PFSK-1 (cell line): ENCODE measurements around the gene ULBP3.

Experiments used
- FOXP2 ChIP-seq: optimal IDR thresholded peaks from 2 replicates; pipeline ENCODE3; 2011; ENCODE audit warnings: borderline replicate concordance, control low read depth, inconsistent platforms; ENCODE audit not compliant: insufficient read depth; ENCODE audit errors: extremely low read length, extremely low read depth
- POLR2AphosphoS5 ChIP-seq: IDR thresholded peaks from 2 replicates; pipeline ENCODE4 v1.6.1; 2012; ENCODE audit warnings: low read depth, mild to moderate bottlenecking, control low read depth, low read length, moderate library complexity
- SIN3A ChIP-seq: IDR thresholded peaks from 2 replicates; pipeline ENCODE4 v1.6.1; 2012; ENCODE audit warnings: mild to moderate bottlenecking, low read length, moderate library complexity, borderline replicate concordance; ENCODE audit not compliant: insufficient read depth
- TAF1 ChIP-seq: IDR thresholded peaks from 2 replicates; pipeline ENCODE4 v1.6.1; 2012; ENCODE audit warnings: low read length, control low read depth, borderline replicate concordance; ENCODE audit not compliant: insufficient read depth
- TF ChIP-seq, protein P1 (sequence below), 2 experiments: IDR thresholded peaks; 2 replicates each; pipeline versions ENCODE4 v1.6.1 to v1.8.0; 2011 to 2012; ENCODE audit warnings: low read depth in 2 of 2, low read length in 2 of 2, control low read depth in 1 of 2, inconsistent platforms in 1 of 2, mild to moderate bottlenecking in 1 of 2, moderate library complexity in 1 of 2; ENCODE audit not compliant: insufficient read depth in 1 of 2

ULBP3 gene

GRCh38 chr6:150038202-150039062 lies 30.5 kb downstream of the ULBP3 start:
- TF ChIP-seq SIN3A (no peak), POLR2AphosphoS5 (no peak), FOXP2 (no peak), TAF1 (no peak)
- TF ChIP-seq, protein P1, sequence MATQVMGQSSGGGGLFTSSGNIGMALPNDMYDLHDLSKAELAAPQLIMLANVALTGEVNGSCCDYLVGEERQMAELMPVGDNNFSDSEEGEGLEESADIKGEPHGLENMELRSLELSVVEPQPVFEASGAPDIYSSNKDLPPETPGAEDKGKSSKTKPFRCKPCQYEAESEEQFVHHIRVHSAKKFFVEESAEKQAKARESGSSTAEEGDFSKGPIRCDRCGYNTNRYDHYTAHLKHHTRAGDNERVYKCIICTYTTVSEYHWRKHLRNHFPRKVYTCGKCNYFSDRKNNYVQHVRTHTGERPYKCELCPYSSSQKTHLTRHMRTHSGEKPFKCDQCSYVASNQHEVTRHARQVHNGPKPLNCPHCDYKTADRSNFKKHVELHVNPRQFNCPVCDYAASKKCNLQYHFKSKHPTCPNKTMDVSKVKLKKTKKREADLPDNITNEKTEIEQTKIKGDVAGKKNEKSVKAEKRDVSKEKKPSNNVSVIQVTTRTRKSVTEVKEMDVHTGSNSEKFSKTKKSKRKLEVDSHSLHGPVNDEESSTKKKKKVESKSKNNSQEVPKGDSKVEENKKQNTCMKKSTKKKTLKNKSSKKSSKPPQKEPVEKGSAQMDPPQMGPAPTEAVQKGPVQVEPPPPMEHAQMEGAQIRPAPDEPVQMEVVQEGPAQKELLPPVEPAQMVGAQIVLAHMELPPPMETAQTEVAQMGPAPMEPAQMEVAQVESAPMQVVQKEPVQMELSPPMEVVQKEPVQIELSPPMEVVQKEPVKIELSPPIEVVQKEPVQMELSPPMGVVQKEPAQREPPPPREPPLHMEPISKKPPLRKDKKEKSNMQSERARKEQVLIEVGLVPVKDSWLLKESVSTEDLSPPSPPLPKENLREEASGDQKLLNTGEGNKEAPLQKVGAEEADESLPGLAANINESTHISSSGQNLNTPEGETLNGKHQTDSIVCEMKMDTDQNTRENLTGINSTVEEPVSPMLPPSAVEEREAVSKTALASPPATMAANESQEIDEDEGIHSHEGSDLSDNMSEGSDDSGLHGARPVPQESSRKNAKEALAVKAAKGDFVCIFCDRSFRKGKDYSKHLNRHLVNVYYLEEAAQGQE (IDR thresholded peaks at IDR 0.05; ENCODE audit: insufficient read depth in 1 of 2, low read depth in 2 of 2, low read length in 2 of 2): no peak

DNA sequence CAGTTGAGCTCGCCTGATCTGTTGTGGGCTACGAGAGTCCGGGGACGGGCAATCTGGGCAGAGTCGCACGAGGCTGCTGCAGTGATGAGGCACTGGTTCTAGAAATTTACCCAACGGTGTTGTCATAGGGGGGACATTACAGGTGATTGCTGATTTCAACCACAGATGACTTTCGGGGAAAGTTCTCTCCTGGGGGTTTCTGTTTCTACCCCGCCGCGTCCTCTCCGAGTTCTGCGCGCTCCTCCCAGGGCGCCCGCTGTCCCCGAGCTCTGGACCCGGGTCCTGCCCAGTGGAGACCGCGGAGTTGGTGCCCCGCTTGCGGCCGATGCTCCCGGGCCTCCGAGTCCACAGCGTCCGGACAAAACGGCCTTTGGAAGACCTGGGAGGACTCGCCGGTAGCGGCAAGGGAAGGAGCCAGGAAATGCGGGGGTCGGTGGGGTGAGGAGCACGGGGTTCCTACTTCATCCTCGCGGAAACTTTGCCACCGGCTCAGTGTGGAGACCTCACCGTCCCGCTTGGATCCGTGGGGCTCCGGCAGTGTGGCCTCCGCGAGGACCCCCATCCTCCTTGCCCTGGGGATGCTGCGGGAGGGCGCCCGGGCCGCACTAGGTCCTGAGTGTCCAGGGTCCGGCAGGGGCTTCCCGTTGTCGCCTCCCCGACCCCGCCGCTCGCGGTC lies 31.3 kb downstream of the ULBP3 start:
- TF ChIP-seq TAF1: no peak
- TF ChIP-seq FOXP2: no peak
- TF ChIP-seq SIN3A: no peak
- TF ChIP-seq, protein P1 (IDR thresholded peaks at IDR 0.05; ENCODE audit: insufficient read depth in 1 of 2, low read depth in 2 of 2, low read length in 2 of 2): no peak
- TF ChIP-seq POLR2AphosphoS5: no peak

DNA sequence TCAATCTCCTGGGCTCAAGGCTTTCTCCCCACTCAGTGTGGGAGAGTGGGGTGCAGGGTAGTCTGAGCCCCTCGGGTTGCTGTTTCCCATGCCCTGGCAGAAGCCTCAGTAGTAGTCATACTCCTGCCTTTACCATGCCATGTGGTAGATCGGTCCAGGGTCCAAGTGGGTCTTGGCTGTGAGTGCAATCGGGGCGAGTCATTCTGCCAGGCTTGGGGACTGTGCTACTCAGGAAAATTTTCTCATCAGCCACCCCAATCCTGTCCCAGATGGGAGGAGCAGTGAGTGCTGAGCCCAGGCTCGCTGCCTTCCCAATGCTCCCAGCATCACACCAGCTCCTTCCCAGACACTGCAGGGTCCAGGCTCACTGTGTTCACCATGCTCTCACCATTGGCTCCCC lies 32.8 kb downstream of the ULBP3 start:
- TF ChIP-seq, protein P1 (IDR thresholded peaks at IDR 0.05; ENCODE audit: insufficient read depth in 1 of 2, low read depth in 2 of 2, low read length in 2 of 2): no peak
- TF ChIP-seq FOXP2: no peak
- TF ChIP-seq POLR2AphosphoS5: no peak
- TF ChIP-seq TAF1: no peak
- no peak for TF ChIP-seq SIN3A

- TF ChIP-seq FOXP2: no peak
- TF ChIP-seq, protein P1 (IDR thresholded peaks at IDR 0.05; ENCODE audit: insufficient read depth in 1 of 2, low read depth in 2 of 2, low read length in 2 of 2): no peak
- no peak for TF ChIP-seq POLR2AphosphoS5
- no peak for TF ChIP-seq SIN3A
- TF ChIP-seq TAF1: no peak
These were observed 35.6 kb downstream of the ULBP3 start for GRCh38 chr6:150033207-150033771.
